HG02678 (cell line): ENCODE results near the gene CCDC63.

ENCODE experiments used
- ATAC-seq: cut with Tn5 transposase; IDR thresholded peaks from one replicate; pipeline ENCODE4 v1.9.1; 2021; ENCODE audit warnings: mild to moderate bottlenecking, moderate library complexity; ENCODE audit not compliant: unreplicated experiment

CCDC63 gene

DNA sequence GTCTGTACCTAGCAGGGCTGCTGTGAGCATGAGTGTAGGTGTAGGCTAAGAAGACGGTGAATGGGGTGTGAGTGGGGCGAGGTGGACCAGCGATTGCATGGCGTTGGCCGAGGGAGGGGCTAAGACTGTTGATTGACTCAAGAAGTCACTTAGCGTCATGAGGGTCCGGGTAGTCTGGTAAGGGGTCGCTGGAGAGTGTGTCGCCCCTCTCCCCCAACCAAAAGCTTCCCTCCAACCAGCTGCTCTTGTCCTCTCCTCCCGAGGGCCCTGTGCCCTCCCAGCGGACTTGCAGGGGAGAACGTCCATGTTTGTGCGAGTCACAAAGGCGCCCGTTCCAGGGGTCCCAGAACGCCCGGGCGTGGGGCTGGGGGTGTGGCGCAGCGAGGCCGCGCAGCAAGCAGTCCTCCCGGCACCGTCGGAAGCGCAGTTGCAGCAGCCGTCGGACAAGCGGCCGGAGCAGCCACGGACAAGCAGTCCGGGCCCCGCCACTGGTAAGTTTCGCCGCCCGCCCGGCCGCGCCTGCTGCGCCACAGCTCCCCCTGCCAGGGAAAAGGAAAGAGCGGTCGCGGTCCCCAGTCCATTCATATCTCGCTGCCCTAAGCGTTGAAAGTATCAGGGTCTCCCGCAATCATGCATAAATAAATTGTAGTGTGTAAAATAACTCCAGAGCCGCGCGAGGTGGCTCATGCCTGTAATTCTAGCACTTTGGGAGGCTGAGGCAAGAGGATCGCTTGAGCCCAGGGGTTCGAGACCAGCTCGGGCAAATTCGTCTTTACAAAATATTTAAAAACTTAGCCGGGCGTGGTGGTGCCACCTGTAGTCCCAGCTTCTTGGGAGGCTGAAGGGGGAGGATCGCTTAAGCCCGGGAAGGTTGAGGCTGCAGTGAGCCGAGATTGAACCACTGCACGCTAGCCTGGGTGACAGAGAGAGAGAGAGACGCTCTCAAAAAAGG is at the start of gene CCDC63:
TSS of gene CCDC63 (plus strand) at position 373 of the 952 bp plus-strand sequence. CDS start 5,968 bp downstream, outside the sequence.
- ATAC-seq = no peak

DNA sequence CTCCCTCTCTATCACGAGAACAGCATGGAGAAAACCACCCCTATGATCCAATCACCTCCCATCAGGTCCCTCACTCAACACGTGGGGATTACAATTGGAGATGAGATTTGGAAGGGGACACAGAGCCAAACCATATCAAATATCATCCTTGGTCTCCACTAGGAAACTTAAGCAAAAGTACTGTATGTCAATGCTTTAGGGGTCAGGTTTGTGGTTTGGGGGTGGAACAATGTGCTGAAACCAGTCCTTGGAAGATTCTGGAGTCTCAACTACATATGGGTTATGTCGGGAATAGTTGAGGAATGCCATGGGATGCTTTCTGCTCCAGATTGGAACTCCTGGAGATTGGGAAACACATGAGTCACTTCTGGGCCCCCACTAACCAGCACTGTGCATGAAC is 48.3 kb upstream of the CCDC63 start:
- no peak for ATAC-seq

DNA sequence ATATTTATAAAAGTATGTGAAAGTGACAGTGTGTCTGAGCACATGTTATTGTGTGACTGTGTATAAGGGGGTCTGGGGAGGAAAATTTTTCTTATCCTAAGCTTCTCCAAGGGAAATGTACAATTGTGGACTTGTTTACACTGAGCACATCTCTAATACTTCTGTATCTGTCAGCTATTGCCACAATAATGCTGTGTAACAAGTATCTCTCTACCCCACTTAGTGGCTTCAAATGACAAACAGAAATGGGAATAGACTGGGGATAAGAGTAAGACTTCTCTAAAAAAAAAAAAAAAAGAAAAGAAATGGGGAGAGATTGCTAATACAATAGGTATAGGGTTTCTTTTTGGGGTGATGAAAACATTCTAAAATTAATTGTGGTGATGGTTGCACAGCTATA is 44.3 kb upstream of the CCDC63 start:
- ATAC-seq = no peak

DNA sequence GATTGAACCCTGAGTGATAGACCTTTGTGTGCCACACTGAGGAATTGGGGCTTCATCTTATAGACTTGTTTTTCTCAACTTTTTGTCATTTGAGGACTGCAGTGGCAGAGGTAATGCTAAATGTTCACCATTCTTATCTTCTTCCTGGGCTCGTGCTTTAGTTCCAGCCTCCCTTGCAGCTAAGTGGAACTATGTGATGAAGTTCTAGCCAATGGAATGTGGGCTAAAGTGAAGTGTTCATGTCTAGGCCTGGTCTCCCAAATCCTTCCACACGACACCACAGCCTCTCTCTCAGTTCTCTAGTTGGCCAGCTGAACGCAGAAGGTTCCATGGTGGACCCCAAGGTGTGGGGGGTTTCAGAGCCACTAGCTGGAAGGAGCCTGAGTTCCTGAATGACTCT is 42.4 kb upstream of the CCDC63 start:
- ATAC-seq = no peak

DNA sequence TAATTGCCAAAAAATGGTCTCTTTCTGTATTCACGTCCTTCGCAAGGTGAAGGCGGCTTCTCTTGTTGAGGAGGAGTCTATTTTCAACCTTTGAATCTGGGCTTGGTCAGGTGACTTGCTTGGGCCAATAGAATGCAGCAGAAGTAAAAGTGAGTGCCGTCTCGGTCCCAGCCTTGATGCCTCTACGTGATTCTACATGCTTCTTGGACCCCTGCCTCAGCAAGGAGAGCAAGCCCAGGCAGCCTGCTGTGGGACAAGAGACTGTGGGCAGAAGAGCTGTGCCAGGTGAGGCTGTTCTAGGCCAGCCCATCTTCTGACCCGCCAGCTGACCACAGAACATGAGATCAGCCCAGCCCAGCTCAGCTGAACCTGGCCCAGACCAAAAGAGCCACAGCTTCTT is 39.1 kb upstream of the CCDC63 start:
- no peak for ATAC-seq

DNA sequence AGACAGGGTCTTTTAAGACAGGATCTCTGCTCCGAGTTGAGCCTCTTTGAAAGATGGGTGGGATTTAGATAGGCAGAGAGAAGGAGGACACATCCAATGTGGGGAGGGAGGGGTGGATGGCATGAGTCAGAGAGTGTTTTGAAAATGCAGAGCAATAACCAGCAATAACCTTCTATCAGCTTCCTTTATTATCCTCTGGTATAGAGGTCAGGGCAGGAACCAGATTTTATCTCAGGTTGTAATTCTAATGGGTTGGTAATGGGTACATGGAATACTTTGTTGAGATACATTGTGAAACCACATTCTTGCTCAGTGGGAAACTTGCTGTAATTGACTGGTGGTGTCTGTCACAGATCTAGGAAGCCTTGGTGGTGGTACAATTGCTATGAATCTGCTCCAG is 37.6 kb upstream of the CCDC63 start:
- ATAC-seq = no peak

DNA sequence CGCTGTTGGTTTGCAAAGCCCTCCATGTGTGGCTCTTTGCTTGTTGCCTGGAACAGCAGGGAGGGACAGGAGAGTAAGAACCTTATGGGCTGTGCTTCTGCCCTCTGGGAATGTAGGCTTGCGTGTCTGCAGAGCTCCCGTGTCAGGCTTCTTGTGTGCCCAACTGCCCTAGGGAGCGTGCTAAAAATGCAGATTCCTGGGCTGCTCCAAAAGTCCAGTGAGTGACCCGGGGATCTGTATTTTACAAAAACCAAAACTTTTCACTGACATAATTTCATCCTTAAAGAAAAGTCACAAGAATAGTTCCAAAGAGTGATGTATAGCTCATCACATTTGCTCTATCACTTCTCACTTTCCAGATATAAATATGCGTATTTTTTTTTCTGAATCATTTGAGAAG is 34.8 kb upstream of the CCDC63 start:
- no peak for ATAC-seq

DNA sequence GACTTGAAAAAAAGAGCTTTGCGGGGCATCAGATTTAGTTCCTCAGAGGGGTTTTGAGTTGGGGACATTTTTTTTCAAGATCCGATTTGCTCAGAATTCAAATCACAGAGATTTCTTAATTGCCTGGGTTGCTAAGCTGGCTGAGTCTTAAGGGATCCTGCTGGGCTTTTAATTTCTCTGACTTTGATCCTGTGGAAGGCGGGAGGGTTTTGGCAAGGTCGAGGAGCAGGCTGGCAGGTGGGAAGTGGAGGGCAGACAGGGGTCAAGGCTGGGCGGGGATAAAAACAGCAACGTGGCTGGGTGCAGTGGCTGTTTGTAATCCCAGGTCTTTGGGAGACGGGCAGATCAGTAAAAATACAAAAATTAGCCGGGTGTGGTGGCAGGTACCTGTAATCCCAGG is 33.5 kb upstream of the CCDC63 start:
- ATAC-seq = no peak

DNA sequence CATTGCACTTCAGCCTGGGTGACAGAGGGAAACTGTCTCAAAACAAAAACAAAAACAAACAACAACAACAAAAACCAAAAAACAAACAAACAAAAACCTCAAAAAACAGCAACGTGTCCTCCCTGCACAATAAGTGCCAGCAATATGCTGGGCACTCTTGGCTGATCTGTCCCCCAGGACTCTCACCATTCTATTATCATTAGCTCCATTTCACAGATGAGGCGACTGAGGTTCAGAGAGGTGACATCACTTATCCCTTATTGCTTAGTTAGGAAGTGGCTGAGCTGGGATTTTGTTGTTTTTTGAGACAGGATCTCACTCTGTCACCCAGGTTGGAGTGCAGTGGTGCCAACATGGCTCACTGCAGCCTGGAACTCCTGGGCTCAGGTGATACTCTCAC is 33.0 kb upstream of the CCDC63 start:
- no peak for ATAC-seq

DNA sequence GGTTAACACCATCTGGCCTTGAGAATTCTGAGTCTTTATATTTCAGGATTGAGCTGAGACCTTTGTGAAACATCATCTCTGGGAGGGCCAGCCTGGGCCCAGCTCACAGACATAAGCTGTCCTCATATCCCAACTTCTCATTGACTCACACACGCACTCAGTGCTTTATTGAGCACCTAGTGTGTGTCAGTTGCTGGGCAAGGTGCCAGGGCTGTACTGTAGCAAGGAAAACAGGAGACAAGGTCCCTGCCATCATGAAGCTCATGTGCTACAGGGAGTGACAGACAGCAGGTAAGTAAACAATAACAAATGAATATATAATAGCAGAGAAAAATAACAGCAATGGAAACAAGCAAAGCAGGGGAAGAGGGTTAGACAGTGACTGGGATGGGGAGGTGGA is 30.5 kb upstream of the CCDC63 start:
- no peak for ATAC-seq

DNA sequence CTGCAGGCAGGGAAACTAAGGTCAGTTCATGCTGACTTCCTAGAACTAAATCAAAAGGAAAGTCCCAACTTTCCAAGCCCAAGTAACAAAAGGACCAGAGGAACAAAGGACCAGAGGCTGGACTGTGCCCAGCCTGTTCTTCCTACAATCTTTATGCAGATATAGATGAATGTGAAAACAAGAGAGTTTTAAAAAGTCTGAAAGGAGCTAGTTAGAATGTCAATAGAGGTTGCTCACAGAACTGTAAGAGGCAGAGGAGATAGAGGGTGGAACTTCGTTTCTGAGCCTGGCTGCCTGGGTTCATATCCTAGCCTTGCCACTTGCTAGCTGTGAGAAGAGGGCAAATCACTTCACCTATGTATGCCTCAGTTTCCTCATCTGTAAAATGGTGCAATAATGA is 30.0 kb upstream of the CCDC63 start:
- no peak for ATAC-seq

DNA sequence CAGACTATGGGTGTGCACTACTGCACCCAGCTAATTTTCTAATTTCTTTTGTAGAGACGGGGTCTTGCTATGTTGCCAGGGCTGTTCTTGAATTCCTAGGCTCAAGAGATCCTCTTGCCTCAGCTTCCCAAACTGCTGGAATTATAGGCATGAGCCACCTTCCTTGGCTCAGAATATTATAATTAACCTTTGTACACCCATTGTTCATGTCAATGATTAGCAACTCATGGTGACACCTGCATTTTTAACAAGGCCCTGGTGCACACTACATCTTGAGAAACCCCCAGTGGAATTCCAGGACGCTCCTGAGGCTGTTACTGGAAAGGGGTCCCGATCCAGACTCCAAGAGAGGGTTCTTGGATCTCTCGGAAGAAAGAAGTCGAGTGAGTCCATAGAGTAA is 28.3 kb upstream of the CCDC63 start:
- ATAC-seq = no peak

DNA sequence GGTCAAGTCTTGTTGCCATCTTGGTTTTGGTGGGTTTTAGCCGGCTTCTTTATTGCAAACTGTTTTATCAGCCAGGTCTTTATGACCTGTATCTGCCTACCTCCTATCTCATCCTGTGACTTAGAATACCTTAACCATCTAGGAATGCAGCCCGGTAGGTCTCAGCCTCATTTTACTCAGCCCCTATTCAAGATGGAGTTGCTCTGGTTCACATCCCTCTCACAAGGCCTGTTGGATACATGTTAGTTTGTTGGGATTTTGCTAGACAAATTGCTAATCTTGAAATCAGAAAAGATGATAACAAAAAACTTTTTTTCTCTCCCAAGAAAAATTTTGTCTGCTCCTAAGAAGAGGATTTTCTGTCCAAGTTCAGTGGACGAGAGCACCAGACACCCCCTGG is 27.6 kb upstream of the CCDC63 start:
- ATAC-seq = no peak

DNA sequence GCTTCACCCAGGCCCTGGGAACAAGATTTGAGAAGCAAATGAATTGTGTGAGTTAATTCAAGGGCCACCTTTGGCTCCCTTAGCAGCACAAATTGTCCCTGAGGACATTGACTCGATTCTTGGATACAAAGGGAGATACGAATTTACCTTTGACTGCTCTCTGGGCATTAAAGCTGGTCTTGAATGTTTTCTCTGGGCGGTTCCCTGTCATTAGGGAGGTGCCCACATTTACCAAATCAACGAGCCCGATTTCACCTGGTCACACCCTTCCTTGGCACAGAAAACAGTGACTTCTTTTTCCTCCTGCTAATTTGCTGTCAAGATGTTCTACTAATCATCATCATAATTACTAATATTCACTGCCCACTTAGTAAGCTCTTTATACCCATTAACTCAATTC is 27.1 kb upstream of the CCDC63 start:
- ATAC-seq = no peak

DNA sequence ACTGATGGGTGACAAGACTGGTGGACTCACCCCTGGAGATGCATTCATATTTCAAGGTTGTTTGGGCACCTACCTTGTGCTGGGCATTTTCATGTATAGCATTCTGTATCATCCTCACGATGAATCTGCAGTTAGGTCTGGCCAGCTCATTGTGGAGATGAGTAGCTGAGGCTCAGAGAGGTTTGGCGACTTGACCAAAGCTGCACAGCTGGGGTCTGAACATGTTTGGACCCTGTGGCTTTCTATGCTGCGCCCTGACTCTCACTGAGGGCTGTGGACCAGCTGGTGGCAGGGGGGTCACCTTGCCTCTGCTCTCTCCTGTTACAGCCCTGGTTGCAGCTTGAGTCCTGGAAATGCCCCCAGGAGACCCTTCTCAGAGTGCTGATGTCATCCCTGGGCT is 24.9 kb upstream of the CCDC63 start:
- no peak for ATAC-seq

DNA sequence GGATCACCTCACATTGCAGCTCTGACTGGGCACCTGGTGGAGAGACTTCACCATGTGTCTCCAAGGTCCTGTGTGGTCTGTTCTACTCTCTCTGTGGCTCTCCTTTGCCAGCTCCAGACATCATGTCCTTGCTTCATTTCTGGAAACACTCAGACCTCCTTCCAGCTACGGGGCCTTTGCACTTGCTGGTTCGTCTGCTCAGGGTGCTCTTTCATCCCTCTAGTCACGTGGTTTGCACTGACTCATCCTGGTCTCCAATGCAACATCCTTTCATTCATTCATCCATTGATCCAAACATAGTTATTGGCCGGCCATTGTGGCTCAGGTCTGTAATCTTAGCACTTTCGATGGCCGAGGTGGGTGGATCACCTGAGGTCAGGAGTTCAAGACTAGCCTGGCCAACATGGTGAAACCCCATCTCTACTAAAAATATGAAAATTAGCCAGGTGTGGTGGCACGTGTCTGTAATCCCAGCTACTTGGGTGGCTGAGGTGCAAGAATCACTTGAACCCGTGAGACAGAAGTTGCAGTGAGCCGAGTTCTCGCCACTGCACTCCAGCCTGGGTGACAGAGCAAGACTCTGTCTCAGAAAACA is 23.9 kb upstream of the CCDC63 start:
- ATAC-seq = no peak

DNA sequence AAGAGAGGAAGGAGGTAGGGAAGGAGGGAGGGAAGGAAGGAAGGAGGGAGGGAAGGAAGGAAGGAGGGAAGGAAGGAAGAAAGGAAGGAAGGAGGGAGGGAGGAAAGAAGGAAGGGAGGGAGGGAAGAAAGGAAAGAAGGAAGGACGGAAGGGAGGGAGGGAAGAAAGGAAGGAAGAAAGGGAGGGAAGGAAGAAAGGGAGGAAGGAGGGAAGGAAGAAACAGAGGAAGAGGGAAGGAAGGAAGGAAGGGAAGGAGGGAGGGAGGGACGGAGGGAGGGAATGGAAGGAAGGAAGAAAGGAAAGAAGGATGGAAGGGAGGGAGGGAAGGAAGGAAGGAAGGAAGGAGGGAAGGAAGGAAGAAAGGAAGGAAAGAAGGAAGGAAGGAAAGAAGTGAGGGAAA is 22.4 kb upstream of the CCDC63 start:
- ATAC-seq = no peak

DNA sequence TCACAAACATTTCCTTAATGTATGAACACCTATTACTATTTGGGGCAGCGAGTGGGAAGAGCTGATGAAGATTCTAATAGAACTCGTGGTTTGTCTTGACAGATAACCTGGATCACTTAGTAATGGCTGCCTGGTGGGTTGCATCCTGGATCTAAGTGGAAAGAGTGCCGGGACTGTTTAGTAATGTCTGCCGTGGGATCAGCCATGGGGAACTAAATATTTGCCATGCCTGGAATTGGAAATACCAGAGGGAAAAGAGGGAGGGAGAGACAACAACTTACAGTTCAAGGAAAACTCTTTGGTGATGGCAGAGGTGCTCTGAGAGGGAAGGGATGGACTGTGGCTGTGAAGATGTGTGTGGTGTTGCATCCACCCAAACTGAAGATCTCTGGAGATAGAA is 21.3 kb upstream of the CCDC63 start:
- ATAC-seq = no peak

DNA sequence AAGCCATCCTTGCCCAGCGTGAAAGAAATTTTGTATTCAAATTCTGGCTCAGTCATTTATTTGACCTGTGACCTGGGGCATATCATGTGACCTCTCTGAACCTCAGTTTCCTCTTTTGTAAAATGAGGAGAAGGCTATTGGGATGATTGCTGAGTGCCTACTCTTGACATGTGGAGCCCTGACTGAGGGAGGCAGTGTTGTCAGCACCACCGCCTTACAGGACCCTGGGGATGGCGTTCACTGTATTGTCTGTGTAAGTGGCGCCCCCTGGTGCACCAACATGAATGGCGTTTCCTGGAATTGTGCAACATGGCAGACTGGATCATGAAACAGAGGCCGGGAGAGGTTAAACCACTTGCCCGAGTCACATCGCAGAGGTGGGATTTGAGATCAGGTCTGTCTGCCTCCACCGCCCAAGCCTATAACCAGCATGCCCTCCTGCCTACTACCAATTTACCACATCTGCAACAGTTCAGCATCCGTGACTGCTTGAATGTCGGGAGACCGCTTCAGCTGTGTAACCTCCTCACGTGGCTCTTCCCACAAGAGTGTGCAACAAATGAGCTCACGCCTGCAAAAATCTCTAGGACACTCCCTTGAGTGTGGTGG is 20.1 kb upstream of the CCDC63 start:
- peak; percentile 76 for ATAC-seq

DNA sequence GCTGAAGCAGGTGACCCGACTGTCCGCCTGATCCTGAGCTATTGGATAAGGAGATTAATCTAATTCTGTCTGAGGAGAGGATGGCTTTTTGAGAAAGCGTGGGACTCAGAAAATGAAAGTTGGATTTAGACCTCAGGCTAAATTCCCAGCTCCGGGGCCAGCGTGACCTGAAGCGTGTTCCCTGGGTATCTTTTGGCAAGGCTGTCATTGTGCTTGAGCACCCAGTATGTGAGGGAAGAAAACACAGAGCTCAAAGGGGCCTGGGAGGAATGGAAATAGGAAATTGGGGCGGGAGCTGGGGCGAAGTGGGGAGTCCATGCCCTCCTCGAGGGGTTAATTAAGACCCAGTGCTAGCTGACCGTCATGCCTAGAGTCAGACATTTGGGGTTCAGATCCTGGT is 17.5 kb upstream of the CCDC63 start:
- ATAC-seq = no peak

DNA sequence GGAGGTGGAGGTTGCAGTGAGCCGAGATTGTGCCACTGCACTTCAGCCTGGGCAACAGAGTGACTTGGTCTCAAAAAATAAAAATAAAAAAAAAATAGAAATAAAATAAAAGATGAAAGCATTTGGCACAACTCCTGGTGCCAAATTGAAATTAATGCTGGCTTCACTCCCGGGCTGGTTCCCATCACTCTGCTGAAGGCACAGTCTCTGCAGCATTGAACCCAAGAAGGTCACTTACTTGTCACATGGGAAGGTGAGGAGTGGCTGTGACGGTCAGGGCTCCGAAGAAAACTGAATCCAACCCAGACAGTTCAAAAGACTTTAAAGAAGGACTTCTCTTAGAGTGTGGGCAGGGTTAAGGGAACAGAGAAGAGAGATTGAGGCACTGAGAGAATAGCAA is 10.5 kb upstream of the CCDC63 start:
- no peak for ATAC-seq

DNA sequence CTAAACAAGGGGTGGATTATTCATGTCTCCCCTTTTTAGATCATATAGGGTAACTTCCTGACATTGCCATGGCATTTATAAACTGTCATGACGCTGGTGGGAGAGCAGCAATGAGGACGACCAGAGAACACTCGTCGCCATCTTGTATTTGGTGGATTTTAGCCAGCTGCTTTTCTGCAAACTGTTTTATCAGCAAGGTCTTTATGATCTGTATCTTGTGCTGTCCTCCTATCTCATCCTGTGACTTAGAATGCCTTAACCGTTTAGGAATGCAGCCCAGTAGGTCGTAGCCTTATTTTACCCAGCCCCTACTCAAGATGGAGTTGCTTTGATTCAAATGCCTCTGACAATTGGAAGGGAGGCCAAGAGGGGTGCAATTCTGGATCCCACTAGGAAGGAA is 5.8 kb upstream of the CCDC63 start:
- no peak for ATAC-seq
